Measurements from ENCODE around the gene PALM. TPM values are rescaled to one million over a fixed set of nuclear protein-coding genes. Genes with fewer than 3 reads are reported as not detected.

Gene PALM
- total RNA-seq, 1 experiment from 2014 or later, result 22.1 TPM

DNA sequence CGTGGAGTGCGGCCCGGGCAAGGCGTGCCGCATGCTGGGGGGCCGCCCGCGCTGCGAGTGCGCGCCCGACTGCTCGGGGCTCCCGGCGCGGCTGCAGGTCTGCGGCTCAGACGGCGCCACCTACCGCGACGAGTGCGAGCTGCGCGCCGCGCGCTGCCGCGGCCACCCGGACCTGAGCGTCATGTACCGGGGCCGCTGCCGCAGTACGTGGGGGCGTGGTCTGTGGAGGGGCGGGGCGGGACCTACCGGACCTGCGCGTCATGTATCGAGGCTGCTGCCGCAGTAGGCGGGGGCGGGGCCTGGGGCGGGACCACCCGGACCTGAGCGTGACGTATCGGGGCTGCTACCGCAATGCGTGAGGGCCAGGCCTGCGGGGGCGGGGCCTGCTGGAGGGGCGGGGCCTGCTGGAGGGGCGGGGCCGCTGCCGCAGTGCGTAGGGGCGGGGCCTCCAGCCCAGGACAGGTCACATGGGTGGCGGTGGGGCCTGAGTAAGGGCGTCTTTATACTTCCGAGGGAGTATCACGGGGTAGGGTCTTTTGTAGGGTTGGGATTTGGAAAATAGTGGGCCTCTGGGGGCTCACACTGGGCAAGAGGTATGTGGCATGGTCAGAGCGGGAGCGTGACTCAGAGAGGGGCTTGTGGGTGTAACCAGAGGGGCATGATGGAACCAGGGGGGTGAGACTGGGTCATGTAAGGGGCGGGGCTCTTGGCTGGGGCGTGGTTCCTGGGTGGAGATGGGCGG is 28.3 kb upstream of the PALM start (continued):
- TF ChIP-seq CREM (CRISPR knock-in tag; IDR thresholded peaks at IDR 0.05) (no peak; the same call in 1 of the 2 replicates), ETV6 (CRISPR knock-in tag; IDR thresholded peaks at IDR 0.05) (peak; percentile 87), NFE2L1 (CRISPR knock-in tag; IDR thresholded peaks at IDR 0.05) (0 out of 2 replicates have a peak, but pooled peaks have one; percentile 42), FOXJ3 (CRISPR knock-in tag; IDR thresholded peaks at IDR 0.05; ENCODE audit: borderline replicate concordance) (no peak), PRRX2 (CRISPR knock-in tag; IDR thresholded peaks at IDR 0.05) (no peak), ZNF423 (CRISPR knock-in tag; IDR thresholded peaks at IDR 0.05) (no peak), SP1 (CRISPR knock-in tag; conservative IDR thresholded peaks at IDR 0.05) (peak; percentile 65), MXD4 (CRISPR knock-in tag; IDR thresholded peaks at IDR 0.05; ENCODE audit: borderline replicate concordance) (no peak), ZNF396 (CRISPR knock-in tag; IDR thresholded peaks at IDR 0.05; ENCODE audit: borderline replicate concordance) (no peak), ELF4 (CRISPR knock-in tag; IDR thresholded peaks at IDR 0.05; ENCODE audit: low read depth) (no peak), JAZF1 (CRISPR knock-in tag; IDR thresholded peaks at IDR 0.05) (no peak), SMAD4 (CRISPR knock-in tag; IDR thresholded peaks at IDR 0.05) (no peak), ZNF416 (CRISPR knock-in tag; IDR thresholded peaks at IDR 0.05) (0 out of 2 replicates have a peak, but pooled peaks have one; percentile 76), GABPB1 (CRISPR knock-in tag; IDR thresholded peaks at IDR 0.05) (no peak), HMGA2 (CRISPR knock-in tag; IDR thresholded peaks at IDR 0.05) (no peak), JUN (CRISPR knock-in tag; IDR thresholded peaks at IDR 0.05) (no peak), ZNF138 (CRISPR knock-in tag; conservative IDR thresholded peaks at IDR 0.05) (no peak), MYBL2 (CRISPR knock-in tag; IDR thresholded peaks at IDR 0.05) (no peak)
- TF ChIP-seq, protein P1, sequence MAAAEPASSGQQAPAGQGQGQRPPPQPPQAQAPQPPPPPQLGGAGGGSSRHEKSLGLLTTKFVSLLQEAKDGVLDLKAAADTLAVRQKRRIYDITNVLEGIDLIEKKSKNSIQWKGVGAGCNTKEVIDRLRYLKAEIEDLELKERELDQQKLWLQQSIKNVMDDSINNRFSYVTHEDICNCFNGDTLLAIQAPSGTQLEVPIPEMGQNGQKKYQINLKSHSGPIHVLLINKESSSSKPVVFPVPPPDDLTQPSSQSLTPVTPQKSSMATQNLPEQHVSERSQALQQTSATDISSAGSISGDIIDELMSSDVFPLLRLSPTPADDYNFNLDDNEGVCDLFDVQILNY (CRISPR knock-in tag; IDR thresholded peaks at IDR 0.05), result 0 out of 2 replicates have a peak, but pooled peaks have one; percentile 62
- TF ChIP-seq, protein P2, sequence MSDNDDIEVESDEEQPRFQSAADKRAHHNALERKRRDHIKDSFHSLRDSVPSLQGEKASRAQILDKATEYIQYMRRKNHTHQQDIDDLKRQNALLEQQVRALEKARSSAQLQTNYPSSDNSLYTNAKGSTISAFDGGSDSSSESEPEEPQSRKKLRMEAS (CRISPR knock-in tag; IDR thresholded peaks at IDR 0.05), result no peak
- TF ChIP-seq, protein P3, sequence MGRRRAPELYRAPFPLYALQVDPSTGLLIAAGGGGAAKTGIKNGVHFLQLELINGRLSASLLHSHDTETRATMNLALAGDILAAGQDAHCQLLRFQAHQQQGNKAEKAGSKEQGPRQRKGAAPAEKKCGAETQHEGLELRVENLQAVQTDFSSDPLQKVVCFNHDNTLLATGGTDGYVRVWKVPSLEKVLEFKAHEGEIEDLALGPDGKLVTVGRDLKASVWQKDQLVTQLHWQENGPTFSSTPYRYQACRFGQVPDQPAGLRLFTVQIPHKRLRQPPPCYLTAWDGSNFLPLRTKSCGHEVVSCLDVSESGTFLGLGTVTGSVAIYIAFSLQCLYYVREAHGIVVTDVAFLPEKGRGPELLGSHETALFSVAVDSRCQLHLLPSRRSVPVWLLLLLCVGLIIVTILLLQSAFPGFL (CRISPR knock-in tag; IDR thresholded peaks at IDR 0.05; ENCODE audit: borderline replicate concordance), result no peak
- TF ChIP-seq, protein P4, sequence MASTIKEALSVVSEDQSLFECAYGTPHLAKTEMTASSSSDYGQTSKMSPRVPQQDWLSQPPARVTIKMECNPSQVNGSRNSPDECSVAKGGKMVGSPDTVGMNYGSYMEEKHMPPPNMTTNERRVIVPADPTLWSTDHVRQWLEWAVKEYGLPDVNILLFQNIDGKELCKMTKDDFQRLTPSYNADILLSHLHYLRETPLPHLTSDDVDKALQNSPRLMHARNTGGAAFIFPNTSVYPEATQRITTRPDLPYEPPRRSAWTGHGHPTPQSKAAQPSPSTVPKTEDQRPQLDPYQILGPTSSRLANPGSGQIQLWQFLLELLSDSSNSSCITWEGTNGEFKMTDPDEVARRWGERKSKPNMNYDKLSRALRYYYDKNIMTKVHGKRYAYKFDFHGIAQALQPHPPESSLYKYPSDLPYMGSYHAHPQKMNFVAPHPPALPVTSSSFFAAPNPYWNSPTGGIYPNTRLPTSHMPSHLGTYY (CRISPR knock-in tag; IDR thresholded peaks at IDR 0.05), result no peak
- TF ChIP-seq, protein P5, sequence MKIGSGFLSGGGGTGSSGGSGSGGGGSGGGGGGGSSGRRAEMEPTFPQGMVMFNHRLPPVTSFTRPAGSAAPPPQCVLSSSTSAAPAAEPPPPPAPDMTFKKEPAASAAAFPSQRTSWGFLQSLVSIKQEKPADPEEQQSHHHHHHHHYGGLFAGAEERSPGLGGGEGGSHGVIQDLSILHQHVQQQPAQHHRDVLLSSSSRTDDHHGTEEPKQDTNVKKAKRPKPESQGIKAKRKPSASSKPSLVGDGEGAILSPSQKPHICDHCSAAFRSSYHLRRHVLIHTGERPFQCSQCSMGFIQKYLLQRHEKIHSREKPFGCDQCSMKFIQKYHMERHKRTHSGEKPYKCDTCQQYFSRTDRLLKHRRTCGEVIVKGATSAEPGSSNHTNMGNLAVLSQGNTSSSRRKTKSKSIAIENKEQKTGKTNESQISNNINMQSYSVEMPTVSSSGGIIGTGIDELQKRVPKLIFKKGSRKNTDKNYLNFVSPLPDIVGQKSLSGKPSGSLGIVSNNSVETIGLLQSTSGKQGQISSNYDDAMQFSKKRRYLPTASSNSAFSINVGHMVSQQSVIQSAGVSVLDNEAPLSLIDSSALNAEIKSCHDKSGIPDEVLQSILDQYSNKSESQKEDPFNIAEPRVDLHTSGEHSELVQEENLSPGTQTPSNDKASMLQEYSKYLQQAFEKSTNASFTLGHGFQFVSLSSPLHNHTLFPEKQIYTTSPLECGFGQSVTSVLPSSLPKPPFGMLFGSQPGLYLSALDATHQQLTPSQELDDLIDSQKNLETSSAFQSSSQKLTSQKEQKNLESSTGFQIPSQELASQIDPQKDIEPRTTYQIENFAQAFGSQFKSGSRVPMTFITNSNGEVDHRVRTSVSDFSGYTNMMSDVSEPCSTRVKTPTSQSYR (CRISPR knock-in tag; IDR thresholded peaks at IDR 0.05), result no peak
- TF ChIP-seq, protein P6, sequence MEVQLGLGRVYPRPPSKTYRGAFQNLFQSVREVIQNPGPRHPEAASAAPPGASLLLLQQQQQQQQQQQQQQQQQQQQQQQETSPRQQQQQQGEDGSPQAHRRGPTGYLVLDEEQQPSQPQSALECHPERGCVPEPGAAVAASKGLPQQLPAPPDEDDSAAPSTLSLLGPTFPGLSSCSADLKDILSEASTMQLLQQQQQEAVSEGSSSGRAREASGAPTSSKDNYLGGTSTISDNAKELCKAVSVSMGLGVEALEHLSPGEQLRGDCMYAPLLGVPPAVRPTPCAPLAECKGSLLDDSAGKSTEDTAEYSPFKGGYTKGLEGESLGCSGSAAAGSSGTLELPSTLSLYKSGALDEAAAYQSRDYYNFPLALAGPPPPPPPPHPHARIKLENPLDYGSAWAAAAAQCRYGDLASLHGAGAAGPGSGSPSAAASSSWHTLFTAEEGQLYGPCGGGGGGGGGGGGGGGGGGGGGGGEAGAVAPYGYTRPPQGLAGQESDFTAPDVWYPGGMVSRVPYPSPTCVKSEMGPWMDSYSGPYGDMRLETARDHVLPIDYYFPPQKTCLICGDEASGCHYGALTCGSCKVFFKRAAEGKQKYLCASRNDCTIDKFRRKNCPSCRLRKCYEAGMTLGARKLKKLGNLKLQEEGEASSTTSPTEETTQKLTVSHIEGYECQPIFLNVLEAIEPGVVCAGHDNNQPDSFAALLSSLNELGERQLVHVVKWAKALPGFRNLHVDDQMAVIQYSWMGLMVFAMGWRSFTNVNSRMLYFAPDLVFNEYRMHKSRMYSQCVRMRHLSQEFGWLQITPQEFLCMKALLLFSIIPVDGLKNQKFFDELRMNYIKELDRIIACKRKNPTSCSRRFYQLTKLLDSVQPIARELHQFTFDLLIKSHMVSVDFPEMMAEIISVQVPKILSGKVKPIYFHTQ (CRISPR knock-in tag; IDR thresholded peaks at IDR 0.05), result no peak
- TF ChIP-seq, protein P7, sequence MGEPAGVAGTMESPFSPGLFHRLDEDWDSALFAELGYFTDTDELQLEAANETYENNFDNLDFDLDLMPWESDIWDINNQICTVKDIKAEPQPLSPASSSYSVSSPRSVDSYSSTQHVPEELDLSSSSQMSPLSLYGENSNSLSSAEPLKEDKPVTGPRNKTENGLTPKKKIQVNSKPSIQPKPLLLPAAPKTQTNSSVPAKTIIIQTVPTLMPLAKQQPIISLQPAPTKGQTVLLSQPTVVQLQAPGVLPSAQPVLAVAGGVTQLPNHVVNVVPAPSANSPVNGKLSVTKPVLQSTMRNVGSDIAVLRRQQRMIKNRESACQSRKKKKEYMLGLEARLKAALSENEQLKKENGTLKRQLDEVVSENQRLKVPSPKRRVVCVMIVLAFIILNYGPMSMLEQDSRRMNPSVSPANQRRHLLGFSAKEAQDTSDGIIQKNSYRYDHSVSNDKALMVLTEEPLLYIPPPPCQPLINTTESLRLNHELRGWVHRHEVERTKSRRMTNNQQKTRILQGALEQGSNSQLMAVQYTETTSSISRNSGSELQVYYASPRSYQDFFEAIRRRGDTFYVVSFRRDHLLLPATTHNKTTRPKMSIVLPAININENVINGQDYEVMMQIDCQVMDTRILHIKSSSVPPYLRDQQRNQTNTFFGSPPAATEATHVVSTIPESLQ (CRISPR knock-in tag; IDR thresholded peaks at IDR 0.05), result no peak
- TF ChIP-seq, protein P8, sequence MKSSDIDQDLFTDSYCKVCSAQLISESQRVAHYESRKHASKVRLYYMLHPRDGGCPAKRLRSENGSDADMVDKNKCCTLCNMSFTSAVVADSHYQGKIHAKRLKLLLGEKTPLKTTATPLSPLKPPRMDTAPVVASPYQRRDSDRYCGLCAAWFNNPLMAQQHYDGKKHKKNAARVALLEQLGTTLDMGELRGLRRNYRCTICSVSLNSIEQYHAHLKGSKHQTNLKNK (CRISPR knock-in tag; IDR thresholded peaks at IDR 0.05), result no peak
- TF ChIP-seq, protein P9, sequence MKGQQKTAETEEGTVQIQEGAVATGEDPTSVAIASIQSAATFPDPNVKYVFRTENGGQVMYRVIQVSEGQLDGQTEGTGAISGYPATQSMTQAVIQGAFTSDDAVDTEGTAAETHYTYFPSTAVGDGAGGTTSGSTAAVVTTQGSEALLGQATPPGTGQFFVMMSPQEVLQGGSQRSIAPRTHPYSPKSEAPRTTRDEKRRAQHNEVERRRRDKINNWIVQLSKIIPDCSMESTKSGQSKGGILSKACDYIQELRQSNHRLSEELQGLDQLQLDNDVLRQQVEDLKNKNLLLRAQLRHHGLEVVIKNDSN (CRISPR knock-in tag; IDR thresholded peaks at IDR 0.05), result peak; percentile 79

Measured in WTC11 (cell line).